Fibroblast of mammary gland (primary cell): ENCODE measurements around the gene AKAP5.

Source experiments
- DNase-seq: peaks from one replicate; pipeline ENCODE4 v3.0.0-alpha.2; 2010; ENCODE audit warnings: low read depth
- H3K4me3 ChIP-seq: 2 replicates; pipeline ENCODE4 v1.5.1; 2011; ENCODE audit warnings: low read depth, mild to moderate bottlenecking, low read length, moderate library complexity; ENCODE audit not compliant: control insufficient read depth
- TF ChIP-seq, protein P1 (sequence below): conservative IDR thresholded peaks from 2 replicates; pipeline ENCODE4 v1.5.1; 2011; ENCODE audit warnings: low read depth, low read length, inconsistent platforms; ENCODE audit not compliant: control insufficient read depth, insufficient read depth

AKAP5 gene

DNA sequence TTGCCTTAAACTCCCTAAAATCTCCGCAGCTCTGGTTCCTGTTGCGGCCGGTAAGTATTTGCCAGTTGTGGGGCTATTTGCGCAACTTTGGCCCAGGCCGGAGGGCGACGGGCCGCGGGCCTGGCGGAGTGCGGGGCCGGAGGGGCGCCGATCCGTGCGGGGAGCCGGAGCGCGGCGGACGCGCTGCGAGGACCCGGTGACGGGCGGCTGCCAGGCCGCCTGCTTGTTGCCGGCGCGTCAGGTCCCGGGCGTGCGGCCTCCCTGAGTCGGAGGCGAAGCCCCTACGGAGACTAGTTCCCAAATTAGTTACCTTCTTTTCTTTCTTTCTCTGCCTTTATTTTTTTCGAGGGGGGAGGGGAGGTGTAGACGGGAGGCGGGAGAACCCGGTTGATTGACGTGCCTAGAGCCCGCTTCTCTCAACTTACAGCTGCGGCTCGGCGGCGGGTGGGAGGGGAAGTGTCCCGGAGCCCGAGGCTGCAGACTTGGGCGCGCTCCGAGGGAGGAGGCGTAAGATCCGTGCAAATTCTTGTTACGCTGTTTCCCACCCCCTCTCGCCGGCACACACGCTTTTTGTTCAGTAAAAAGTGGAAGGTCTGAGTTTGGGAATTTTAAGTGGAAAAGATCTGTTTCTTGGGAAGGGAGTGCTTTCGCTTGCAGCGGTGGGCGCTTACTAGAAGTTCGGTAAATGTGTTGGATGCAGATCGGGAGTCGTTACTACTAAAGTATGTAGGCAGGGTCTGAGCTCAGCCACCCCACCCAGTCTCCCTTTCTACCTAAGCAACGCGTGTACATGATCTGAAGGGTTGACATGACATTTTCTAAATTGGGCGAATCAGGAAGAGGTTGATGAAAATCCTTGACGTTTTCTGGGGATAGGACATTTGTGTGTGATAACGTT is 39.8 kb downstream of the AKAP5 start:
- peak; percentile 79 for DNase-seq
- TF ChIP-seq, protein P1, sequence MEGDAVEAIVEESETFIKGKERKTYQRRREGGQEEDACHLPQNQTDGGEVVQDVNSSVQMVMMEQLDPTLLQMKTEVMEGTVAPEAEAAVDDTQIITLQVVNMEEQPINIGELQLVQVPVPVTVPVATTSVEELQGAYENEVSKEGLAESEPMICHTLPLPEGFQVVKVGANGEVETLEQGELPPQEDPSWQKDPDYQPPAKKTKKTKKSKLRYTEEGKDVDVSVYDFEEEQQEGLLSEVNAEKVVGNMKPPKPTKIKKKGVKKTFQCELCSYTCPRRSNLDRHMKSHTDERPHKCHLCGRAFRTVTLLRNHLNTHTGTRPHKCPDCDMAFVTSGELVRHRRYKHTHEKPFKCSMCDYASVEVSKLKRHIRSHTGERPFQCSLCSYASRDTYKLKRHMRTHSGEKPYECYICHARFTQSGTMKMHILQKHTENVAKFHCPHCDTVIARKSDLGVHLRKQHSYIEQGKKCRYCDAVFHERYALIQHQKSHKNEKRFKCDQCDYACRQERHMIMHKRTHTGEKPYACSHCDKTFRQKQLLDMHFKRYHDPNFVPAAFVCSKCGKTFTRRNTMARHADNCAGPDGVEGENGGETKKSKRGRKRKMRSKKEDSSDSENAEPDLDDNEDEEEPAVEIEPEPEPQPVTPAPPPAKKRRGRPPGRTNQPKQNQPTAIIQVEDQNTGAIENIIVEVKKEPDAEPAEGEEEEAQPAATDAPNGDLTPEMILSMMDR, result no peak
- peak overlapping the region; percentile 75 for H3K4me3 ChIP-seq

DNA sequence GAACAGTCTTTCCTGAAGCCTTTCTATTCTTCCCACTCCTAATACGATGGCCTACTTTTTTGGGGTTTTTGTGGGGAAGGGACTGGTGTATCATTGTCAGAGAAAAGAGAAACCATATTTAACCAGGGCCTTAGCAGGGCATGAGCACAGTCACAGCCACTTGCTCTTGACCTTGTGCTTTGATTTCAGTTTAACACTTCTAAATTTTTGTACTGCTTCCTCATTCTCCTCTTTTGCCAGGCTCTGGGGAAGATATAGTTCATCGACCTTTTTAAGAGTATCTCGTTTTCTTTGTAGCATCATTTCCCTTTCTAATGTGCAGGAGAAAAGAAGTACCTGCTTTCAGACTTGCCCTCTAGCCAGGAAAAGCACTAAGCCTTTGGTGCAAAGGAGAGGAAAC is 41.4 kb downstream of the AKAP5 start:
- peak overlapping the region; percentile 21 for H3K4me3 ChIP-seq
- DNase-seq, result no peak
- TF ChIP-seq, protein P1, result no peak

GRCh38 chr14:64507376-64508156 is 42.3 kb downstream of the AKAP5 start:
- no peak overlapping the region for H3K4me3 ChIP-seq
- TF ChIP-seq, protein P1, result no peak

GRCh38 chr14:64508215-64508776 is 43.0 kb downstream of the AKAP5 start:
- TF ChIP-seq, protein P1, result no peak
- no peak for DNase-seq
- H3K4me3 ChIP-seq, result no peak overlapping the region

More at GRCh38 chr14:64507376-64508156, 42.3 kb downstream of the AKAP5 start:
- DNase-seq, result peak; percentile 75

- H3K4me3 ChIP-seq, result no peak overlapping the region
- TF ChIP-seq, protein P1, result no peak
- no peak for DNase-seq
Observed at GRCh38 chr14:64509036-64509435, 43.7 kb downstream of the AKAP5 start.

- TF ChIP-seq, protein P1, result peak; percentile 98
- no peak overlapping the region for H3K4me3 ChIP-seq
- peak; percentile 76 for DNase-seq
Observed at GRCh38 chr14:64510825-64511671, 45.7 kb downstream of the AKAP5 start.
